A549 (cell line): Measurements from ENCODE around the gene MAN1C1.

Experiments used
- CBX2 ChIP-seq: fragments of 200-600 bp; sonication (generic); IDR thresholded peaks from 2 replicates; pipeline ENCODE4 v1.6.1; 2016; ENCODE audit warnings: low read depth, mild to moderate bottlenecking, borderline replicate concordance
- RNF2 ChIP-seq: fragments of 200-600 bp; sonication (generic); IDR thresholded peaks from 2 replicates; pipeline ENCODE4 v1.6.1; 2016; ENCODE audit warnings: low read depth, mild to moderate bottlenecking, antibody characterized with exemption, moderate library complexity, borderline replicate concordance
- TF ChIP-seq, protein P1 (sequence below): fragments of >200 bp; sonication (Bioruptor Twin); formaldehyde crosslinking; IDR thresholded peaks from 3 replicates; pipeline ENCODE4 v1.5.1; 2016

DNA sequence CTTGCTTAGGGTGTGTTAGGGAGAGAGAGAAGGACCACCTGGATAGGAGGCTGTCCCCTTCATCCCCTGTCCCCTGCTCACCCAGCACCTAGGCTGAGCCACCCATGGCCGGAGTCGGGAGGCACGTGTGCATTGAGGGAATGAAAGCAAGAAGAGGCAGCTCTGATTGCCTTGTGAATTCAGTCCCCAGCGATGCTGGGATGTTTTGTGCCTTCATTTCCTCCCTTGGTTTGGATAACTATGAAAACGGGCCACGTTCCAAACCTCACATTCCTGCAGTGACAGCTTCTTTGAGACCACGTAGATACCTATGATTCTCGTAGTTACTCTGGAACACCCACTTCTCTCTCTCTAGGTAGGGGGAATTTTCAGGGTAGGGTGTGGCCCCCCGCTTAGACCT, 67.1 kb downstream of the MAN1C1 start:
- TF ChIP-seq, protein P1, sequence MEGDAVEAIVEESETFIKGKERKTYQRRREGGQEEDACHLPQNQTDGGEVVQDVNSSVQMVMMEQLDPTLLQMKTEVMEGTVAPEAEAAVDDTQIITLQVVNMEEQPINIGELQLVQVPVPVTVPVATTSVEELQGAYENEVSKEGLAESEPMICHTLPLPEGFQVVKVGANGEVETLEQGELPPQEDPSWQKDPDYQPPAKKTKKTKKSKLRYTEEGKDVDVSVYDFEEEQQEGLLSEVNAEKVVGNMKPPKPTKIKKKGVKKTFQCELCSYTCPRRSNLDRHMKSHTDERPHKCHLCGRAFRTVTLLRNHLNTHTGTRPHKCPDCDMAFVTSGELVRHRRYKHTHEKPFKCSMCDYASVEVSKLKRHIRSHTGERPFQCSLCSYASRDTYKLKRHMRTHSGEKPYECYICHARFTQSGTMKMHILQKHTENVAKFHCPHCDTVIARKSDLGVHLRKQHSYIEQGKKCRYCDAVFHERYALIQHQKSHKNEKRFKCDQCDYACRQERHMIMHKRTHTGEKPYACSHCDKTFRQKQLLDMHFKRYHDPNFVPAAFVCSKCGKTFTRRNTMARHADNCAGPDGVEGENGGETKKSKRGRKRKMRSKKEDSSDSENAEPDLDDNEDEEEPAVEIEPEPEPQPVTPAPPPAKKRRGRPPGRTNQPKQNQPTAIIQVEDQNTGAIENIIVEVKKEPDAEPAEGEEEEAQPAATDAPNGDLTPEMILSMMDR = no peak
- TF ChIP-seq CBX2 (no peak), RNF2 (no peak)
